Measurements from ENCODE around the gene SVIP. TPM values are rescaled to one million over a fixed set of nuclear protein-coding genes. Genes with fewer than 3 reads are reported as not detected.
A peak's percentile ranks its signal among the peaks of the same experiment; 100 is the strongest.

Gene SVIP
- polyA plus RNA-seq, 3 donors: 40.2 to 46.0 (median 43.8) TPM

- no peak for DNase-seq (ENCODE audit: low read depth in 3 of 3, low spot score in 2 of 3)
Observed at GRCh38 chr11:22797047-22797446, 32.6 kb downstream of the SVIP start.

DNA sequence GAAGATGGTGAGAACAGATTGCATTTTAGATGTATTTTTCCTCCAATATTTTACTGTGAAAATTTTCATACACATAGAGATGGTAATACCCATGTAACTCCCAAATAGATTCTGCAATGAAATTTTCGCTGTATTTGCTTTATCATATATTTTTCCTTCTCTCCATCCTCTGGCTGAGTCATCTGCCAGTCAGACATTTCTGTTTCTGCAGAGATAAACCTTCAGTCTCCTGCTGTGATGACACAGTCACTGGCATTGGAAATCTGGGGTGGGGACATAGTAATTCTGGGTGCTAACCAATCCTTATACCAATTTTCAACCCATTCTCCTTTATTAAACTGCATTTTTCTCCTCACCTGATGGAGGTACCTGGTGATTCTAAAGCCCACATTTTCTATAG lies 33.7 kb downstream of the SVIP start:
- DNase-seq (ENCODE audit: low read depth in 3 of 3, low spot score in 2 of 3): no peak

GRCh38 chr11:22792497-22792896 lies 37.1 kb downstream of the SVIP start:
- DNase-seq (ENCODE audit: low read depth in 3 of 3, low spot score in 2 of 3): no peak

DNA sequence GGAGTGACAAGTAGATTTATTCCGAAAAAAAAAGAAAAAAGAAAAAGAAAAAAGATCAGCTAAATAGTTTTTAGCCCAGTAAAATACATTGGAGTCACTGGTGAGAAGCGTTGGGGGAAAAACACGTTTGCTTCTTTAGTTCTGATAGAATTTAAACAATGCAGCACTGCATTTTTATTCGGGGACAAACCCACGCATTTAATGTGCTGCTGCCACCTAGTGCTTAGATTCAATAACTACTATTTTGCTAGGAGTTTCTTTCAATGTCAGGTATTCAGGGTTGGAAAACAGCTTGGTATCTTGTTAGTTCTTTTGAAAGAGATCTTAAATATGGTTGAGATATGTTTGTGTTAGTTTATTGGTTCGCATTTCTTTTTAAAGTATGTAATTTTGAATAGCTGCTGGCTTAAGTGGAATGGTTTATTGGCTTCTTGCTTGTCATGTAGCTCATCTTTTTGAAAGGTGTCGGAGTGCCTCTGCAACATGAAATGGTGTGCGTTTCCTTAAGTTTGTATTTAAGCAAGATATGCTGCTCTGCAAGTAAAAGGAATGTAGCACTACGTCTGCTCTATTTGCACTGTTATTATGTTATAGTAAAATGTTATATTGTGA lies 41.9 kb downstream of the SVIP start:
- peak in 1 of 3 donors; percentile 26 for DNase-seq (ENCODE audit: low read depth in 3 of 3, low spot score in 2 of 3)

GRCh38 chr11:22787055-22787454 lies 42.5 kb downstream of the SVIP start:
- no peak for DNase-seq (ENCODE audit: low read depth in 3 of 3, low spot score in 2 of 3)

DNA sequence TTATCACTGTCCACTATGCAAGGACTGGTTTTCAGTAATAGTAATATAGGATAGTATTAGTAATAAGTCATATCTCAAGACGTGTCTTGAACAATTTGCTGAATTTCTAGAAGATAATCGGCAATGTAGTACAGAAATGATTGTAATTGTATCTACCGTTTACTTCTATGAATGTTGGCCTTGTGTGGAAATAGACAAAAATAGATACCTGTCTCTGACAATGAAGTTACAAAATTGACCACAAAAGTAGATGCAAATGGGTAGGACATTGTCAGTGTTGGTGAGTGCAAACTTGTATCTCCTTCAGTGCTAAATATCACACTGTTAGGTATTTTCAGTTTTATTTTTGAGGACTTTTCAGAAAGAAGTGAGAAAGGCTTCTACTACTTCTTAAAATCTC lies 43.1 kb downstream of the SVIP start:
- no peak for DNase-seq (ENCODE audit: low read depth in 3 of 3, low spot score in 2 of 3)

DNA sequence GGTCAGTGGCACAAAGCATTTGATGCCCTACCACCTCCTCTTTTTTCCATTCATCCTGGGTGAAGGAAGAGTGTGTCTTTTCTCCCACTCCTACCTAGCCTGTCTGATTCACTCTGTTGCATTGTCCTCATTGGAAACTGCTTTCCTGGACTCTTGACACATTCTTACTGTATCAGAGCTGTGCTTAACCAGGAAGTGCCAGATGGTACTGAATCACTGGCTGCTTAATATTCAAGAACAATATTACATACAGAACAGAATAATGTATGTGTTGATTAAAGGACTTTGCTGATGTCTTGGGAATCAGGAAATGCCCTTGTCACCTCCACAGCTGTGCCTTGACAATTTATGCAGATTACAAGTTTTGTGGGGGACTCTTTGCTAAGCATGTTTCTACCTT lies 44.4 kb downstream of the SVIP start:
- DNase-seq (ENCODE audit: low read depth in 3 of 3, low spot score in 2 of 3): no peak

DNA sequence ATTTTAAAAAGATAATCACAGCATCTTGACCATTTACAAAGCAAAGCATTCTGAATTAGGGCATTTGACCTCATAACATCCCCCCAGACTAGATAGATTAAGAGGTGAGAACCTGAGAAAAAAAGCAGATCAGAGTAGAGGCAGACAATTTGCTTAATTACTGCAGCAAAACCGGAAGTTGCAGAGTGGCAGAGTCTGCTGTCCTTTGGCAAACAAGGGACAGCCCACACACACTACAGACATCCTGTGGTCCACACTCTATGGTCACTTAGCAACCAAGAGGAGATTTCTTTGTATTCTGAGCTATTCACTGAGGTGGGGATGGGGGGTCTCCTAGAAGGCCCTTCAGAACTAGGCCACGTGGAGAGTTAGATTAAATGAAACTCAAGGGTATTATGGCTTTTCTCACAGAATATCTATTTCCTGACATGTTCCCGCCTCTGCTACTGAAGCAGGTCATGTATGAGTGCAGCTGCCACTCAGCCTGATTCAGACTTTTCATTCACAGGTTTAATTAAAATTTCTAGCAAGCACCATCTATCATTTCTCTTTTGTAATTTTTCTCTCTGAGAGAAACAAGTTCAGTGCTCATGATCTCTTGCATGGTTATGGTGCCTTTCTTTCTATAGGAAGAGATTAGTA lies 48.5 kb downstream of the SVIP start:
- no peak for DNase-seq (ENCODE audit: low read depth in 3 of 3, low spot score in 2 of 3)

- DNase-seq (ENCODE audit: low read depth in 3 of 3, low spot score in 2 of 3): no peak
Observed at GRCh38 chr11:22779850-22780249, 49.8 kb downstream of the SVIP start.

DNA sequence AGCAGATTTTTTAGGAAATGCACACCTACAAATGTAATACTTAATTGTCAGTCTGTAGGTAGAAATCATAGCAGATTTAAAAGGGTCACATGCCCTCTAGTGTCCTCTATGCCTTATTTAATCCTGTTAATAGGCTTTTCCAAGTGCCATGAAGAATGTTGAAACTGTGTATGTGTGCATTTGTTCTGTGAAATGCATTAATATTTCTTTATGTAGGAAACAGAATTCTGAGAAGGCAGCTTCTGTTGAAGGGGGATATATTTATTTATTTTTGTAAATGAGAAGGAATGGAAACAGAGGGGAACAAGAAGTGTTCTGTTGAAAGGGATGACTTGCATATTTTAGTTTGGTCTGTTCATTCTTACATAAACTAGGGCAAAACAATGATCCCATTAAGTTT lies 51.0 kb downstream of the SVIP start:
- no peak for DNase-seq (ENCODE audit: low read depth in 3 of 3, low spot score in 2 of 3)

GRCh38 chr11:22775248-22775647 lies 54.4 kb downstream of the SVIP start:
- DNase-seq (ENCODE audit: low read depth in 3 of 3, low spot score in 2 of 3): no peak

- DNase-seq (ENCODE audit: low read depth in 3 of 3, low spot score in 2 of 3): no peak
Observed at GRCh38 chr11:22774716-22775115, 54.9 kb downstream of the SVIP start.

GRCh38 chr11:22769081-22769480 lies 60.5 kb downstream of the SVIP start:
- DNase-seq (ENCODE audit: low read depth in 3 of 3, low spot score in 2 of 3): no peak

Other genes starting within 250 kb of the SVIP start
- 10 to 100 TPM; 17.4 to 18.6 (median 18.1) TPM for gene FANCF, start 204.0 kb downstream of the SVIP start, polyA plus RNA-seq (ENCODE audit: insufficient read length in 3 of 3)
- gene GAS2, start 163.2 kb downstream of the SVIP start, polyA plus RNA-seq (ENCODE audit: insufficient read length in 3 of 3): 10 to 100 TPM; 10.6 to 12.7 (median 10.8) TPM
- not detected for gene CCDC179, start 30.7 kb upstream of the SVIP start, polyA plus RNA-seq (ENCODE audit: insufficient read length in 3 of 3)